Adrenal gland (tissue), 12 donors: ENCODE measurements around the gene CXCL9. TPM values are rescaled to one million over a fixed set of nuclear protein-coding genes. Genes with fewer than 3 reads are reported as not detected.

Experiments used
- DNase-seq, 7 donors: peaks; one replicate each; pipeline ENCODE4 v3.0.0-alpha.2; 2019 to 2020
- H3K27ac ChIP-seq, 5 donors: fragments of 200-600 bp; sonication (generic) in 4 of 5; 1 replicate in 3 of 5; 2 replicates in 2 of 5; pipeline versions ENCODE4 v1.5.1 to v1.8.0; 2016 to 2020; ENCODE audit warnings: mild to moderate bottlenecking in 1 of 5
- H3K27me3 ChIP-seq: fragments of 200-600 bp; 2 replicates; pipeline ENCODE4 v1.8.0; 2021
- H3K36me3 ChIP-seq, 2 donors: fragments of 200-600 bp; replicated peaks in 1 of 2; 1 replicate in 1 of 2; 2 replicates in 1 of 2; pipeline versions ENCODE4 v1.5.1 to v1.8.0; 2018 to 2022
- H3K4me1 ChIP-seq, 2 donors: fragments of 200-600 bp; replicated peaks in 1 of 2; 1 replicate in 1 of 2; 2 replicates in 1 of 2; pipeline versions ENCODE4 v1.5.1 to v1.8.0; 2018 to 2021
- H3K4me3 ChIP-seq, 4 donors: fragments of 200-600 bp; sonication (generic) in 3 of 4; one replicate each; pipeline ENCODE4 v1.5.1; 2016 to 2018
- H3K9me3 ChIP-seq, 3 donors: fragments of 200-600 bp; sonication (generic) in 1 of 3; replicated peaks in 1 of 3; 1 replicate in 2 of 3; 2 replicates in 1 of 3; pipeline versions ENCODE4 v1.5.1 to v1.8.0; 2016 to 2021
- CTCF ChIP-seq, 6 experiments: fragments of 450-650 bp in 4 of 6; fragments of 200-600 bp in 2 of 6; sonication (generic) in 1 of 6; IDR thresholded peaks; 1 replicate in 5 of 6; 2 replicates in 1 of 6; pipeline versions ENCODE4 v1.5.1 to v1.8.0; 2016 to 2021; ENCODE audit warnings: antibody characterized with exemption in 6 of 6, mild to moderate bottlenecking in 2 of 6, moderate library complexity in 1 of 6
- POLR2A ChIP-seq, 2 donors: fragments of 450-650 bp; IDR thresholded peaks; one replicate each; pipeline ENCODE4 v1.6.1; 2017; ENCODE audit warnings: antibody characterized with exemption in 2 of 2, mild to moderate bottlenecking in 2 of 2, moderate library complexity in 1 of 2
- WGBS, 4 donors: extraction: QIAGEN DNeasy Blood & Tissue Kit in 2 of 4; methylation state at CpG; one replicate each; pipeline versions ENCODE4 v1.1.5 to v1.1.7; 2013 to 2017; 5-methylcytosine and 5-hydroxymethylcytosine counted together
- intact Hi-C, 2 donors: fragments of 100-400 bp; cut with DNase I; formaldehyde crosslinking; loops; one replicate each; pipeline versions ENCODE4 v1.14.1 to v1.15.0; 2022 to 2023
- polyA plus RNA-seq, 3 donors: library from polyadenylated mRNA; stranded (reverse); fragments of 200-250 nt in 2 of 3; fragments of 350-450 nt in 1 of 3; fragmentation: Illumina TruSeq in 1 of 3; extraction: RNeasy Lipid Tissue Mini Kit (QIAGEN cat#74804) in 1 of 3; gene quantifications; one replicate each; pipeline ENCODE4 v1.2.3, GENCODE V29; 2013 to 2014
- total RNA-seq, 9 donors: library from RNA; depleted of rRNA in 4 of 9; stranded (reverse); fragments of >200 nt in 4 of 9; fragments of 120-200 nt in 1 of 9; fragmentation: NEBNext Ultra II Directional in 1 of 9; extraction: Animal tissue kit (Norgen Biotek cat#: 25700) in 1 of 9; gene quantifications; one replicate each; pipeline versions ENCODE4 v1.1.0 to v1.2.4, GENCODE V29; 2013 to 2023
- donor health status: healthy with polysubstance abuse.
- donor health status: Bipolar disorder and iron deficiency.
- donor health status: DM: yes; HTN: yes; CAD: no.
- donor health status: DM: no; HTN: no; CAD: no.
- donor health status: DM: no; HTN: no; CAD: no.
- donor health status: DM: yes; HTN: yes; CAD: no.

CXCL9 gene
- total and polyA plus RNA-seq, 12 donors = 0.11 to 6.4 (median 0.67) TPM; not detected in 1

- Histone ChIP-seq H3K27ac (no peak within 1 kb of the TSS), H3K4me3 (no peak within 1 kb of the TSS)
- WGBS, 4 donors = 8 to 17% (median 15%) methylated on average over 3 of the region's 3 CpGs
These were observed 16.1 kb upstream of the CXCL9 start, which contains the start of gene CXCL10 for GRCh38 chr4:76023389-76023788. Gene CXCL10, minus strand, starts transcription at chr4:76023497. Its CDS starts 66 bp downstream, at chr4:76023431.

GRCh38 chr4:76022677-76023076 is 15.4 kb upstream of the CXCL9 start:
- Histone ChIP-seq H3K36me3 (no peaks in the 10 kb centered on the region), H3K27me3 (no peaks in the 10 kb centered on the region), H3K4me1 (no peaks in the 10 kb centered on the region), H3K27ac (no peak overlapping the region), H3K4me3 (no peak overlapping the region), H3K9me3 (no peaks in the 10 kb centered on the region)
- intact Hi-C loops = no loop called here
- no peak for TF ChIP-seq POLR2A (IDR thresholded peaks at IDR 0.05)
- TF ChIP-seq CTCF (IDR thresholded peaks at IDR 0.05) = no peak
- DNase-seq = no peak
- 72 to 89% (median 80%) methylated on average over 2 of the region's 2 CpGs for WGBS, 4 donors

More at GRCh38 chr4:76023389-76023788, 16.1 kb upstream of the CXCL9 start, which contains the start of gene CXCL10:
- no peaks in the 10 kb centered on the region for H3K9me3 ChIP-seq
- no peaks in the 10 kb centered on the region for H3K36me3 ChIP-seq
- TF ChIP-seq POLR2A (IDR thresholded peaks at IDR 0.05) (no peak), CTCF (IDR thresholded peaks at IDR 0.05) (no peak)
- DNase-seq = no peak
- H3K4me1 ChIP-seq = peaks cover 0 to under 1% of the 10 kb centered on the region in 2 donors
- no peaks in the 10 kb centered on the region for H3K27me3 ChIP-seq
- intact Hi-C loops = no loop called here

- no peak overlapping the region for H3K4me3 ChIP-seq
- H3K36me3 ChIP-seq = no peaks in the 10 kb centered on the region
- intact Hi-C loops = no loop called here
- TF ChIP-seq POLR2A (IDR thresholded peaks at IDR 0.05) = no peak
- TF ChIP-seq CTCF (IDR thresholded peaks at IDR 0.05) = no peak
- DNase-seq = no peak
- no peaks in the 10 kb centered on the region for H3K4me1 ChIP-seq
- H3K9me3 ChIP-seq = no peaks in the 10 kb centered on the region
- 73 to 88% (median 82%) methylated on average over 4 of the region's 4 CpGs for WGBS, 4 donors
- H3K27ac ChIP-seq = no peak overlapping the region
- H3K27me3 ChIP-seq = no peaks in the 10 kb centered on the region
These were observed 14.7 kb upstream of the CXCL9 start for GRCh38 chr4:76022031-76022430.

GRCh38 chr4:76017056-76017686 is 9.9 kb upstream of the CXCL9 start:
- Histone ChIP-seq H3K27ac (no peak overlapping the region), H3K9me3 (no peaks in the 10 kb centered on the region), H3K4me3 (no peak overlapping the region), H3K36me3 (no peaks in the 10 kb centered on the region), H3K27me3 (no peaks in the 10 kb centered on the region), H3K4me1 (no peaks in the 10 kb centered on the region)
- DNase-seq = no peak
- no peak for TF ChIP-seq POLR2A (IDR thresholded peaks at IDR 0.05)
- TF ChIP-seq CTCF (IDR thresholded peaks at IDR 0.05) = no peak
- intact Hi-C loops = no loop called here
- 90 to 96% (median 93%) methylated on average over 3 of the region's 3 CpGs for WGBS, 4 donors
